Peyer's patch (tissue), 4 donors: ENCODE data around the gene ANAPC15. TPM values are rescaled to one million over a fixed set of nuclear protein-coding genes. Genes with fewer than 3 reads are reported as not detected.
A peak's percentile ranks its signal among the peaks of the same experiment; 100 is the strongest.

ENCODE experiments used
- DNase-seq, 3 donors: peaks; one replicate each; pipeline ENCODE4 v3.0.0-alpha.2; 2017 to 2019
- H3K27ac ChIP-seq, 4 donors: fragments of 200-600 bp; sonication (generic); one replicate each; pipeline ENCODE4 v1.5.1; 2016 to 2019
- H3K27me3 ChIP-seq, 2 donors: fragments of 200-600 bp; sonication (generic); one replicate each; pipeline ENCODE4 v1.5.1; 2019
- H3K36me3 ChIP-seq, 3 donors: fragments of 200-600 bp; sonication (generic); one replicate each; pipeline ENCODE4 v1.5.1; 2016 to 2019
- H3K4me1 ChIP-seq, 4 donors: fragments of 200-600 bp; sonication (generic); one replicate each; pipeline ENCODE4 v1.5.1; 2016 to 2019
- H3K4me3 ChIP-seq, 4 donors: fragments of 200-600 bp; sonication (generic); 1 replicate in 3 of 4; 2 replicates in 1 of 4; pipeline ENCODE4 v1.5.1; 2016 to 2019; ENCODE audit warnings: mild to moderate bottlenecking in 1 of 4
- H3K9me3 ChIP-seq, 4 donors: fragments of 200-600 bp; sonication (generic); one replicate each; pipeline ENCODE4 v1.5.1; 2016 to 2019; ENCODE audit warnings: mild to moderate bottlenecking in 1 of 4
- CTCF ChIP-seq, 6 experiments: fragments of 450-650 bp in 4 of 6; fragments of 200-600 bp in 2 of 6; sonication (generic) in 1 of 6; IDR thresholded peaks; one replicate each; pipeline ENCODE4 v1.5.1; 2017 to 2019; ENCODE audit warnings: antibody characterized with exemption in 6 of 6, mild to moderate bottlenecking in 3 of 6, moderate library complexity in 1 of 6
- POLR2A ChIP-seq, 2 donors: fragments of 450-650 bp; IDR thresholded peaks; one replicate each; pipeline ENCODE4 v1.5.1; 2017; ENCODE audit warnings: antibody characterized with exemption in 2 of 2, mild to moderate bottlenecking in 2 of 2, moderate library complexity in 2 of 2
- total RNA-seq, 4 donors: library from RNA; depleted of rRNA; stranded (reverse); fragments of >200 nt; gene quantifications; one replicate each; pipeline ENCODE4 v1.1.0, GENCODE V29; 2016

The ANAPC15 gene
- total RNA-seq, 4 donors from 2014 or later: 24.5 to 56.1 (median 43.0) TPM

GRCh38 chr11:72081821-72082453 lies 30.6 kb downstream of the ANAPC15 start:
- H3K4me3 ChIP-seq: no peak overlapping the region
- peaks cover 0 to 24% (median 5%) of the 10 kb centered on the region in 4 donors for H3K4me1 ChIP-seq
- no peak for DNase-seq
- no peak for TF ChIP-seq CTCF (IDR thresholded peaks at IDR 0.05)
- TF ChIP-seq POLR2A (IDR thresholded peaks at IDR 0.05): no peak
- no peaks in the 10 kb centered on the region for H3K27me3 ChIP-seq
- H3K36me3 ChIP-seq: no peaks in the 10 kb centered on the region
- H3K27ac ChIP-seq: peak overlapping the region in 2 of 4 donors; percentile 10 to 77
- no peaks in the 10 kb centered on the region for H3K9me3 ChIP-seq

GRCh38 chr11:72081184-72081644 lies 31.3 kb downstream of the ANAPC15 start:
- Histone ChIP-seq H3K27ac (peak overlapping the region; percentile 77 to 90 (median 84)), H3K36me3 (peaks cover 0 to 2% (median 0%) of the 10 kb centered on the region in 3 donors), H3K4me1 (peaks cover 0 to 24% (median 5%) of the 10 kb centered on the region in 4 donors), H3K9me3 (no peaks in the 10 kb centered on the region), H3K27me3 (no peaks in the 10 kb centered on the region), H3K4me3 (peak overlapping the region; percentile 57 to 88 (median 76))
- no peak for DNase-seq
- TF ChIP-seq CTCF (IDR thresholded peaks at IDR 0.05): no peak
- TF ChIP-seq POLR2A (IDR thresholded peaks at IDR 0.05): no peak

- Histone ChIP-seq H3K36me3 (peaks cover 0 to 6% (median 0%) of the 10 kb centered on the region in 3 donors), H3K27ac (peak within 1 kb of the TSS; percentile 77 to 90 (median 84)), H3K9me3 (no peaks in the 10 kb centered on the region), H3K4me3 (peak within 1 kb of the TSS; percentile 57 to 88 (median 76)), H3K27me3 (no peaks in the 10 kb centered on the region), H3K4me1 (peaks cover 0 to 24% (median 5%) of the 10 kb centered on the region in 4 donors)
- peak; percentile 98 to 100 (median 100) for DNase-seq
- no peak for TF ChIP-seq CTCF (IDR thresholded peaks at IDR 0.05)
- peak; percentile 51 to 58 for TF ChIP-seq POLR2A (IDR thresholded peaks at IDR 0.05)
These were observed 31.9 kb downstream of the ANAPC15 start, which contains the start of the genes LRRC51 and NUMA1 for GRCh38 chr11:72080326-72081183. Gene LRRC51 (plus strand): TSS chr11:72080850. CDS start chr11:72089084, 8,234 bp downstream. Gene NUMA1 (minus strand): TSS chr11:72080542. CDS start chr11:72035943, 44,599 bp downstream.

- no peak for TF ChIP-seq POLR2A (IDR thresholded peaks at IDR 0.05)
- TF ChIP-seq CTCF (IDR thresholded peaks at IDR 0.05): no peak
- Histone ChIP-seq H3K27ac (peak overlapping the region; percentile 77 to 90 (median 84)), H3K27me3 (no peaks in the 10 kb centered on the region), H3K36me3 (peaks cover 0 to 6% (median 0%) of the 10 kb centered on the region in 3 donors), H3K4me1 (peaks cover 0 to 24% (median 5%) of the 10 kb centered on the region in 4 donors), H3K9me3 (no peaks in the 10 kb centered on the region), H3K4me3 (peak overlapping the region; percentile 57 to 88 (median 76))
- peak in 2 of 3 donors; percentile 19 to 51 for DNase-seq
These were observed 32.6 kb downstream of the ANAPC15 start for GRCh38 chr11:72079819-72080325.

- no peak for TF ChIP-seq CTCF (IDR thresholded peaks at IDR 0.05)
- TF ChIP-seq POLR2A (IDR thresholded peaks at IDR 0.05): no peak
- DNase-seq: no peak
- Histone ChIP-seq H3K4me3 (no peak overlapping the region), H3K9me3 (no peaks in the 10 kb centered on the region), H3K4me1 (peaks cover 0 to 24% (median 5%) of the 10 kb centered on the region in 4 donors), H3K36me3 (peaks cover 0 to 6% (median 0%) of the 10 kb centered on the region in 3 donors), H3K27ac (peak overlapping the region in 1 of 4 donors; percentile 90), H3K27me3 (no peaks in the 10 kb centered on the region)
These were observed 34.0 kb downstream of the ANAPC15 start for GRCh38 chr11:72078477-72078876.
